GM23338 (cell line): Measurements from ENCODE around the gene FUT2. TPM values are rescaled to one million over a fixed set of nuclear protein-coding genes. Genes with fewer than 3 reads are reported as not detected.

ENCODE experiments used
- ATAC-seq: fragments of 200-7000 bp; cut with Tn5 transposase; 3 replicates; pipeline ENCODE4 v1.9.1; 2020
- DNase-seq: peaks from one replicate; pipeline ENCODE4 v3.0.0-alpha.2; 2015; ENCODE audit warnings: low spot score
- H2AFZ ChIP-seq: fragments of 200-600 bp; sonication (generic); 2 replicates; pipeline ENCODE4 v1.8.0; 2016; ENCODE audit warnings: antibody characterized with exemption, mild to moderate bottlenecking, moderate library complexity
- H3F3A ChIP-seq: fragments of 200-600 bp; sonication (generic); replicated peaks from 2 replicates; pipeline ENCODE4 v1.8.0; 2017; ENCODE audit warnings: antibody characterized with exemption, mixed run types, low read depth
- H3K27ac ChIP-seq: fragments of 200-600 bp; sonication (generic); 2 replicates; pipeline ENCODE4 v1.6.1; 2016; ENCODE audit warnings: low read depth
- H3K27me3 ChIP-seq: fragments of 200-600 bp; sonication (generic); 2 replicates; pipeline ENCODE4 v1.8.0; 2016; ENCODE audit warnings: mild to moderate bottlenecking, mixed run types, moderate library complexity; ENCODE audit not compliant: insufficient read depth
- H3K36me3 ChIP-seq: fragments of 200-600 bp; sonication (generic); 2 replicates; pipeline ENCODE4 v1.8.0; 2016; ENCODE audit warnings: mild to moderate bottlenecking; ENCODE audit not compliant: insufficient read depth
- H3K4me1 ChIP-seq: fragments of 200-600 bp; sonication (generic); 2 replicates; pipeline ENCODE4 v1.8.0; 2016; ENCODE audit warnings: mild to moderate bottlenecking, moderate library complexity; ENCODE audit not compliant: insufficient read depth
- H3K4me2 ChIP-seq: fragments of 200-600 bp; sonication (generic); 2 replicates; pipeline ENCODE4 v1.7.1; 2017; ENCODE audit warnings: mixed run types
- H3K4me3 ChIP-seq: fragments of 200-600 bp; sonication (generic); 2 replicates; pipeline ENCODE4 v1.6.1; 2016; ENCODE audit warnings: mixed run types
- H3K79me2 ChIP-seq: fragments of 200-600 bp; sonication (generic); replicated peaks from 2 replicates; pipeline ENCODE4 v1.8.0; 2017; ENCODE audit warnings: mild to moderate bottlenecking; ENCODE audit not compliant: insufficient read depth
- H3K9me2 ChIP-seq: fragments of 200-600 bp; sonication (generic); 2 replicates; pipeline ENCODE4 v1.8.0; 2017; ENCODE audit not compliant: insufficient read depth
- H4K20me1 ChIP-seq: fragments of 200-600 bp; sonication (generic); replicated peaks from 2 replicates; pipeline ENCODE4 v1.8.0; 2017; ENCODE audit warnings: mild to moderate bottlenecking; ENCODE audit not compliant: insufficient read depth
- H3K27ac Mint-ChIP-seq: 2 replicates; pipeline ENCODE4 v1.8.0; 2020; ENCODE audit warnings: inconsistent platforms, mild to moderate bottlenecking, moderate library complexity, mixed read lengths
- H3K27me3 Mint-ChIP-seq: 3 replicates; pipeline ENCODE4 v1.8.0; 2022; ENCODE audit warnings: low read depth, mild to moderate bottlenecking, moderate library complexity, mixed read lengths, inconsistent platforms; ENCODE audit not compliant: insufficient read depth, poor library complexity
- H3K36me3 Mint-ChIP-seq: 3 replicates; pipeline ENCODE4 v1.8.0; 2021; ENCODE audit warnings: low read depth, mild to moderate bottlenecking, inconsistent platforms, moderate library complexity, mixed read lengths
- H3K4me1 Mint-ChIP-seq: 3 replicates; pipeline ENCODE4 v1.8.0; 2020; ENCODE audit warnings: mild to moderate bottlenecking, inconsistent platforms, mixed read lengths
- H3K4me3 Mint-ChIP-seq: 3 replicates; pipeline ENCODE4 v1.8.0; 2021; ENCODE audit warnings: moderate library complexity, mild to moderate bottlenecking, inconsistent platforms, mixed read lengths
- H3K9me3 Mint-ChIP-seq: 3 replicates; pipeline ENCODE4 v1.8.0; 2020; ENCODE audit warnings: moderate library complexity, mild to moderate bottlenecking, inconsistent platforms, mixed read lengths
- NANOG ChIP-seq: IDR thresholded peaks from 2 replicates; pipeline ENCODE4 v1.6.1; 2016; ENCODE audit warnings: antibody characterized with exemption, borderline replicate concordance
- POLR2AphosphoS5 ChIP-seq: IDR thresholded peaks from 2 replicates; pipeline ENCODE4 v1.6.1; 2016; ENCODE audit warnings: antibody characterized with exemption, low read depth
- ZNF331 ChIP-seq: fragments of 250-450 bp; sonication (Bioruptor Pico); IDR thresholded peaks from 2 replicates; pipeline ENCODE4 v1.5.0; 2020; ENCODE audit warnings: low read depth, mild to moderate bottlenecking, moderate library complexity
- polyA plus RNA-seq: library from polyadenylated mRNA; unstranded; fragments of >200 nt; fragmentation: Nextera tagmentation; extraction: Ambion mirVana; gene quantifications from 2 replicates; pipeline ENCODE4 v1.2.1, GENCODE V29; 2016
- total RNA-seq: library from RNA; depleted of rRNA; stranded (reverse); fragments of >200 nt; shearing (Covaris generic); gene quantifications from 2 replicates; pipeline ENCODE4 v1.2.3, GENCODE V29; 2014
- TF ChIP-seq, protein P1 (sequence below): fragments of 250-450 bp; sonication (Bioruptor Pico); IDR thresholded peaks from 2 replicates; pipeline ENCODE4 v1.5.0; 2020; ENCODE audit warnings: mild to moderate bottlenecking, moderate library complexity

The FUT2 gene
- total and polyA plus RNA-seq, 2 experiments from 2014 or later = 5.0 to 5.6 TPM

GRCh38 chr19:48711106-48711662 lies 15.4 kb downstream of the FUT2 start:
- H3K4me1 ChIP-seq = peaks cover 23% of the 10 kb centered on the region; the same call in 1 of the 2 replicates
- H3K36me3 Mint-ChIP-seq = peaks cover 7% of the 10 kb centered on the region; the same call in 1 of the 3 replicates
- no peak overlapping the region for H2AFZ ChIP-seq
- H3K27ac ChIP-seq = no peak overlapping the region
- H4K20me1 ChIP-seq = no peaks in the 10 kb centered on the region
- no peaks in the 10 kb centered on the region for H3K79me2 ChIP-seq
- peaks cover 21% of the 10 kb centered on the region for H3K27me3 Mint-ChIP-seq
- no peaks in the 10 kb centered on the region for H3K27me3 ChIP-seq
- no peak overlapping the region for H3K4me3 Mint-ChIP-seq
- no peaks in the 10 kb centered on the region for H3K9me2 ChIP-seq
- no peaks in the 10 kb centered on the region for H3K36me3 ChIP-seq
- peaks cover 14% of the 10 kb centered on the region; the same call in 1 of the 2 replicates for H3F3A ChIP-seq
- no peak overlapping the region for H3K4me3 ChIP-seq
- no peak overlapping the region for H3K27ac Mint-ChIP-seq
- TF ChIP-seq, protein P1, sequence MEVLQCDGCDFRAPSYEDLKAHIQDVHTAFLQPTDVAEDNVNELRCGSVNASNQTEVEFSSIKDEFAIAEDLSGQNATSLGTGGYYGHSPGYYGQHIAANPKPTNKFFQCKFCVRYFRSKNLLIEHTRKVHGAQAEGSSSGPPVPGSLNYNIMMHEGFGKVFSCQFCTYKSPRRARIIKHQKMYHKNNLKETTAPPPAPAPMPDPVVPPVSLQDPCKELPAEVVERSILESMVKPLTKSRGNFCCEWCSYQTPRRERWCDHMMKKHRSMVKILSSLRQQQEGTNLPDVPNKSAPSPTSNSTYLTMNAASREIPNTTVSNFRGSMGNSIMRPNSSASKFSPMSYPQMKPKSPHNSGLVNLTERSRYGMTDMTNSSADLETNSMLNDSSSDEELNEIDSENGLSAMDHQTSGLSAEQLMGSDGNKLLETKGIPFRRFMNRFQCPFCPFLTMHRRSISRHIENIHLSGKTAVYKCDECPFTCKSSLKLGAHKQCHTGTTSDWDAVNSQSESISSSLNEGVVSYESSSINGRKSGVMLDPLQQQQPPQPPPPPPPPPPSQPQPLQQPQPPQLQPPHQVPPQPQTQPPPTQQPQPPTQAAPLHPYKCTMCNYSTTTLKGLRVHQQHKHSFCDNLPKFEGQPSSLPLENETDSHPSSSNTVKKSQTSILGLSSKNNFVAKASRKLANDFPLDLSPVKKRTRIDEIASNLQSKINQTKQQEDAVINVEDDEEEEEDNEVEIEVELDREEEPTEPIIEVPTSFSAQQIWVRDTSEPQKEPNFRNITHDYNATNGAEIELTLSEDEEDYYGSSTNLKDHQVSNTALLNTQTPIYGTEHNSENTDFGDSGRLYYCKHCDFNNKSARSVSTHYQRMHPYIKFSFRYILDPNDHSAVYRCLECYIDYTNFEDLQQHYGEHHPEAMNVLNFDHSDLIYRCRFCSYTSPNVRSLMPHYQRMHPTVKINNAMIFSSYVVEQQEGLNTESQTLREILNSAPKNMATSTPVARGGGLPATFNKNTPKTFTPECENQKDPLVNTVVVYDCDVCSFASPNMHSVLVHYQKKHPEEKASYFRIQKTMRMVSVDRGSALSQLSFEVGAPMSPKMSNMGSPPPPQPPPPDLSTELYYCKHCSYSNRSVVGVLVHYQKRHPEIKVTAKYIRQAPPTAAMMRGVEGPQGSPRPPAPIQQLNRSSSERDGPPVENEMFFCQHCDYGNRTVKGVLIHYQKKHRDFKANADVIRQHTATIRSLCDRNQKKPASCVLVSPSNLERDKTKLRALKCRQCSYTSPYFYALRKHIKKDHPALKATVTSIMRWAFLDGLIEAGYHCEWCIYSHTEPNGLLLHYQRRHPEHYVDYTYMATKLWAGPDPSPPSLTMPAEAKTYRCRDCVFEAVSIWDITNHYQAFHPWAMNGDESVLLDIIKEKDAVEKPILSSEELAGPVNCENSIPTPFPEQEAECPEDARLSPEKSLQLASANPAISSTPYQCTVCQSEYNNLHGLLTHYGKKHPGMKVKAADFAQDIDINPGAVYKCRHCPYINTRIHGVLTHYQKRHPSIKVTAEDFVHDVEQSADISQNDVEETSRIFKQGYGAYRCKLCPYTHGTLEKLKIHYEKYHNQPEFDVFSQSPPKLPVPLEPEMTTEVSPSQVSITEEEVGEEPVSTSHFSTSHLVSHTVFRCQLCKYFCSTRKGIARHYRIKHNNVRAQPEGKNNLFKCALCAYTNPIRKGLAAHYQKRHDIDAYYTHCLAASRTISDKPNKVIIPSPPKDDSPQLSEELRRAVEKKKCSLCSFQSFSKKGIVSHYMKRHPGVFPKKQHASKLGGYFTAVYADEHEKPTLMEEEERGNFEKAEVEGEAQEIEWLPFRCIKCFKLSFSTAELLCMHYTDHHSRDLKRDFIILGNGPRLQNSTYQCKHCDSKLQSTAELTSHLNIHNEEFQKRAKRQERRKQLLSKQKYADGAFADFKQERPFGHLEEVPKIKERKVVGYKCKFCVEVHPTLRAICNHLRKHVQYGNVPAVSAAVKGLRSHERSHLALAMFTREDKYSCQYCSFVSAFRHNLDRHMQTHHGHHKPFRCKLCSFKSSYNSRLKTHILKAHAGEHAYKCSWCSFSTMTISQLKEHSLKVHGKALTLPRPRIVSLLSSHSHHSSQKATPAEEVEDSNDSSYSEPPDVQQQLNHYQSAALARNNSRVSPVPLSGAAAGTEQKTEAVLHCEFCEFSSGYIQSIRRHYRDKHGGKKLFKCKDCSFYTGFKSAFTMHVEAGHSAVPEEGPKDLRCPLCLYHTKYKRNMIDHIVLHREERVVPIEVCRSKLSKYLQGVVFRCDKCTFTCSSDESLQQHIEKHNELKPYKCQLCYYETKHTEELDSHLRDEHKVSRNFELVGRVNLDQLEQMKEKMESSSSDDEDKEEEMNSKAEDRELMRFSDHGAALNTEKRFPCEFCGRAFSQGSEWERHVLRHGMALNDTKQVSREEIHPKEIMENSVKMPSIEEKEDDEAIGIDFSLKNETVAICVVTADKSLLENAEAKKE (CRISPR knock-in tag) = no peak
- TF ChIP-seq ZNF331 (CRISPR knock-in tag) (peak; percentile 83), POLR2AphosphoS5 (no peak), NANOG (no peak)
- no peak overlapping the region for H3K4me2 ChIP-seq
- no peak for ATAC-seq
- H3K4me1 Mint-ChIP-seq = peaks cover 25% of the 10 kb centered on the region
- DNase-seq = no peak
- H3K9me3 Mint-ChIP-seq = peaks cover 9% of the 10 kb centered on the region
